Measurements from ENCODE around the gene LENG9.
"Not testable (repeated sequence)": the region's sequence is repeated elsewhere in the genome, so short reads cannot be mapped to it uniquely, and the experiment has no call there.

The LENG9 gene

GRCh38 chr19:54477650-54478049 lies 14.1 kb upstream of the LENG9 start:
- DNase-seq: no peak

DNA sequence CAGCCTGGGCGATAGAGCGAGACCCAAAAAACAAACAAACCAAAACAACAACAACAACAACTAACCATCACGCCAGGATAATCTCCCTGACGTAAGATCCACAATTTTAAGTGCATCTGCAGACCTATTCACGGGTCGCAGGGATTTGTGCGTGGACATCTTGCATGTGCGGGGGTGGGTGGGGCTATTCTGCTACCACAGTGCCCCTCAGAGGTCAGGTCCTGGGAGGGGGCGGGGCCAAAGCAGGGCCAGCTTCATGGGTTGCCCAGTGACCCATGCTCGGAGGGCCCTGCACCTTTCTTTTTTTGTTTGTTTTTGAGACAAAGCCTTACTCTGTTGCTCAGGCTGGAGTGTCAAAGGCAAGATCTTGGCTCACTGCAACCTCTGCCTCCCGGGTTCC lies 12.1 kb upstream of the LENG9 start:
- DNase-seq: no peak

- no peak for DNase-seq
These were observed 10.4 kb upstream of the LENG9 start for GRCh38 chr19:54473892-54474372.

DNA sequence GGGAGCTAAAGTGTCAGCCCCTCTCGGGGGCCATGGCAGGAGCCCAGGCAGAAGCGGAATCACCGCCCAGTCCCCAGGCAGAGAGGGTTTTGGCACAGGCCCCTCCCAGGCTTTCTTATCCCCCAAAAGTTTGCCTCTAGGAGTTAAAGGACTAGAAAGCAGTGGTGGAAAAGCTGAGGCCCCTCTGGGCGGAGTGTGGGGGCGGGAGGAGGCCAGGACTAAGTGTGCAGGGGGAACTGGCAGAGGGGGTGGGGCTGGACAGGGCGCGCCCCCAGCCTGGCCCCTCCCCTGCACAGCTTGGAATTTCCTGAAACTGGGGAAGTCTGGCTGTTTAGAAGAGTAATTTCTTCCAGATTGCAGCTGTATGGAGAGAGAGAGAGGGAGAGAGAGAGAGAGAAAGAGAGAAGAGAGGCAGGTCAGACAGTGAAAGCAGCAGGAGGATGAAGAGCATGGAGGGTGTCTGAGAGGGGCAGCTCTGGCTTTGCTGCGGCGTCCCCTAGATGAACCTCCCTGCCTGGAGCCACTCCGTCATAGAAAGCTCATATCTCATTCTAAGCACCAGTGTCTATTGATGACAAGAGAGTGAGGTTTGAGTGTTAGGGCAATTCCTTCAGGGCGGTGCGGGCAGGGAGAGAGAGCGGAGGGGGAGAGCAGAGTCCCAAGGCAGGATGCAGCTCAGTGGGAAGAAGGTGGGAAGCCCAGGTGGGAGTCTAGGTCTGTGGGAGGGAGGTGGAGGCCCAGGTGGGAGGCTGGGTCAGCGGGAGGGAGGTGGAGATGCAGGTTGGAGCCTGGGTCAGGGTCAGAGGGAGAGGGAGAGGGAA lies 9.7 kb upstream of the LENG9 start, which contains the start of gene CDC42EP5:
Gene CDC42EP5, minus strand, starts transcription at position 226 of the 821 bp plus-strand sequence. CDS start 7,749 bp downstream, outside the sequence.
- no peak for DNase-seq

DNA sequence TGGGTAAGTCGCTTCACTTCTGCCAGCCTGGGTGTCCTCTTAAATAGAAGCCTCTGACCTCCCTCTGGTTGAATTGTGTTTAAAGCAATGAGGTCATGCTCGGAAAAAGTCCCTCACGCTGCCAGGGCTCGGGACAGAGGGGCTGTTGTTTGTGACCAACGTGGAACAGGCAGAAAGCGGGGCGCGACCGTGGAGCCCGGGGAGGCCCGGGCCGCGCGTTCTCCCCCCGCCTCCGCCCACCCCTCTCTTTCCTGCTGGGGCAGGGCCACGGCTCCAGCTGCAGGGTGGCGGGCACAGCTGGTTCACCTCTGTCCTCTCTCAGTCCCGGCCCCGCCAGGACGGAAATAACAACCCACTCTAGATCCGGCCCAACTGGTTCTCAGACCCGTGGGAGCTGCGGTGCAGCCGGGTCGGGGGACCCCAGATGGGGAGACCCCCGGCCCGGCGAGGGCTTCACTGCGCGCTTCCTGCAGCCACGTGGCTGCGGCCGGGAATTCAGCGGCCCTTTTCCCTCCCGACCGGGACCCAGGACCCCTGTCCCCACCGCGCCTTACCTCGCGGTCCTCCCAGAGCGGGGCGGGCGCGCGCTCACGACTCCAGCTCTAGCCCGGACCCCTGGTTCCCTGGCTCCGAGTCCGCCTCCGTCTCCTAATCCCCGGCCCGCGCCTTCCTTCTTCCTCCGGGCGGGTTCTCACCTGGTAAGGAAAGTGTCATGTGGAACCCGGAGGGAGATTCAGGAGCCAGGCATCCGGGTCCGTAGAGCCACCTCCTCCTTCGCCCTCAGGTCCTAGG lies 7.6 kb upstream of the LENG9 start:
- DNase-seq: no peak

GRCh38 chr19:54470276-54470887 lies 6.8 kb upstream of the LENG9 start:
- no peak for DNase-seq

DNA sequence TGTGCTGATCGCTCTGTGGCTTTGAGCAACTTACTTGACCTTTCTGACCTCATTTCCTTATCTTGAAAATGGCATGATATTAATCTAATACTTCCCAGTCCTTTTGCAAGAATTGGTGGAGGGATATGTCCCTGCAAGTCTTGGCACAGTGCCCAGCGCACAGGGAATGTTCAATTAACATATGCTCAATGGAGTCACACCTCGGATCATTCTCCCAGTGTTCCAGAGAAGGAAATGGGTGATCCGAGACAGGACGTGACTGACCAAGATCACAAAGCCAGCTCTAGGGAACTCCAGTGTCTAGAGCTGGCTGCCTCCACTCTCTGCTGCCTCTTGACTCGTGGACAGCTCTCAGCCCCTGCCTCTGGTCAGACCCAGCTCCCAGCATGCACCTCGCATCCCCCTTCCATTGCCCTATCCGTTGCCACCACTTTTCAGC lies 5.9 kb upstream of the LENG9 start:
- no peak for DNase-seq

- DNase-seq: not testable (repeated sequence)
These were observed 2.5 kb upstream of the LENG9 start for GRCh38 chr19:54466110-54466480.

DNA sequence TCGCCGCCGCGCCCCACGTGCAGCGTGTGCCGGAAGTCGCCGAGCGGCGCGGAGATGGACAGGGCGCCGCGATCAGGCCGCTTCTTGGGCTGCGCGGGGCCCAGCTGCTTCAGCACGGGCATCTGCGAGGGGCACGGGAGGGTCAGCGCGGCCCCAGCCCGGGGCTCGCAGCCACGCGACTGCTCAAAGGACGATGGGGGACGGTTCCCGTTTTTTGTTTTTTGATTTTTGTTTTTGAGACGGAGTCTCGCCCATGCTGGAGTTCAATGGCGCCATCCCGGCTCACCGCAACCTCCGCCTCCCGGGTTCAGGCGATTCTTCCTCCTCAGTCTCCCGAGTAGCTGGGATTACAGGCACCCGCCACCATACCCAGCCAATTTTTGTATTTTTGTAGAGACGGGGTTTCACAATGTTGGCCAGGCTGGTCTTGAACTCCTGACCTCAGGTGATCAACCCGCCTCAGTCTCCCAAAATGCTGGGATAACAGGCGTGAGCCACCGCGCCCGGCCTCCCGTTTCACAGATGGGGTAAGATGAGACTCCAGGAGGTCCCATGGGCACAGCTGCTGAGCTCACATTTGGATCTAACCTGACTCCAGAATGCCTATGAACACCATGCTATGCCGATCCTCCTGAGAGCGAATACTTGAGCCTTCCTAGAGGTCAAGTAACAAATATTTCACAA lies 2.0 kb upstream of the LENG9 start:
- no peak for DNase-seq

DNA sequence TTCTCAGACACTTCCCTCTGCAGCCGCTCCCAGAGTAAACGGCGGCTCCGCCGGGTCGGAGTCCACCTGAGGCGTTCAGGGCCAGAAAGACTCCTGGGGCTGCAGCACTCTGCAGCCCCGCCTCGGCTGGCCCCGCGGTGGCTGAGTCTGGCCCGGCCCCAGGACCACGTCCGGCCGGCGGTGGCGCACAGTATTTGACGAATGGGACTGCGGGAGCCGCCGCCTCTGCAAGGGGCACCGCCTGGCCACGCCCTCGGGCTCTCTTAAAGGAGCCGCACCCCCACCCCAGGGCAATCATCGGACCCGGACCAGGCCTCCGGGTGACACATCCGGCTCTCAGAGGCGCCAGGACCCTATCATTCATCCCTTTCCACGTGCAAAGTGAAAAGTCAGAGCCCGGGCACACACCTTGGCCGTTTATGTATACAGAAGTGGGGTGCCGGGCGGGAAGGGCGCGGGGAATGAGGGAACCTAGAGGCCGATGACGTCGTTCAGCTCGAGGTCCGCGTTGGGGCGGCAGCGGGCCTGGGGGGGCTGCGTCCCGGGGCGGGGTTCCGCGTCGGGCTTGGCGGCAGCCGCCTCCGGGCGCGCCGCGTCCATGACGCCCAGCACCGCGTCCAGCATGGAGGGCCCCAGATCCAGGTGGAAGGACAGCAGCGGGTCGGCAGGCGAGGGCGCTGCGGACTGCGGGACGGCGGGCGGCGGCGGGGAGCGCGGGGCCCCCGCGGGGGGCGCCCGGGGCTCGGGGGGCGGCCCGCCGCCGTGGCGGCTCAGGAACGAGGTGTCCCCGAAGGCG lies 1.2 kb upstream of the LENG9 start:
- peak; percentile 77 for DNase-seq

GRCh38 chr19:54464044-54464629 lies 559 bp upstream of the LENG9 start:
- DNase-seq: peak; percentile 43 to 73

GRCh38 chr19:54462655-54463530 lies 685 bp downstream of the LENG9 start:
- DNase-seq: peak; percentile 67 to 70

DNA sequence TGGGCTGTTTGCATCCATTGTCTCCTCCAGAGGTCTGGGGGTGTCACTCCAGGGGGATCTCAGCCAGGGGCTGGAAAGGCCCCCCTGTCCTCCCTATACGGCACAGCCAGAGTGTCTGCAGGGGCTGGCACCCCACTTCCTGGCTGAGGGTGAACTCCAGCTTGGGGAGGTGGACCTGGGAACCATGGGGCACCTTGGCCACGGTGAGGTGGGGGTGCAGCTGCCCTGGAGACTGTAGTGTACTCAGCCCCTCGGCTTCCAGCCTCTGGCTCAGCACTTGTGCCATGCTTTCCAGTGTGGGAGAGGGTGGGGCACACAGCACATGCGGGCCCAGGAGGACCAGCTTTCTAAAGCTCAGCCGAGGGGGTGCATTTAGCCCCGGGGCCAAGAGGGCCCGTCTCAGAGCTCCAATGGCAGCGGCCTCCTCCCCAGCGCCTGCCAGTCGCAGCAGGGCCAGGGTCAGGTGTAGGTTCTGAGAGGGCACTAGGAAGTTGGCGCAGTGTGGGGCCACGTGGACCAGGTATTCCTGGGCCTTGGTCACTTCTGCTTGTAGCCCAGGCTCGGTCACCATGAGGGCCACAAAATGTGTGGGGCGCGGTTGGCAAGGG lies 1.4 kb downstream of the LENG9 start:
- DNase-seq: no peak

DNA sequence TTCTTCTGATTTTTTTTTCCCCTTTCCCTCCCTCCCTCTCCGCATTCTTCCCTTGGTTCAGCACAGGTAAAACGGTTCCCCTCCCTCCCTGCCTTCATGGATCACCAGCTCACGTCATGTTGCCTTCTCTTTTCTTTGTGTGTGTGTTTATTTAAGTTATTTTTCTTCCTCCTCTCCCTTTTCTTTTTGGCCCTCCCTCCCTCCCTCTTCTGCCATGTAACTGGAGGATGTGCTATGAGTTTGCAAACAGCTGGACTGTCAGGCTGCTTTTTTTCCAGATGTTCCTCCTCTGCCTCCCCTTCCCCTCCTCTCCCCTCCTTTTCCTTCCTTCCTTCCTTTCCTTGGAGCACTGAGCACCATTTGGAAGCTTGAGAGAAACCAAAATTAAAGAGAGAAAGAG lies 2.0 kb downstream of the LENG9 start:
- no peak for DNase-seq

DNA sequence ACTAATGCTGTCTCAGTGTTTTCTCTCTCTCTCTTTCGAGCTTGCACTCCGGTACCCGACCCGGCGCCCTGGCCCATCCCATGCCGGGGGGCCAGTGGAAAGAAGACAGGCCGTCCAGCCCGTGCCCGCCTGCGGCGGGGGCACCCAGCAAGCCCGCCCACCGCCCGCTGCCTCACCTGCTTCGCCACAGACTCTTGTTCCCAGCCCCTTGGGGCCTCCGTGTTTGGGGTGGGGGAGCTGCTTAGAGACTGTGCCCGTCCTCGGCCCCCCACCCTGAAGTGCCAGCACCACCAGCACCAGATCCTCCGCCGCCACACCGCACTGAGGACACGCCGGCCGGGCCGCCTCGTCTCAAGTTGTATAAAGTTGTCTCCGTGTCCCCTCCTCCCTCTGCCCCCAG lies 2.4 kb downstream of the LENG9 start:
- DNase-seq: no peak

- DNase-seq: no peak
These were observed 3.2 kb downstream of the LENG9 start for GRCh38 chr19:54460230-54461005.

- DNase-seq: no peak
These were observed 4.0 kb downstream of the LENG9 start for GRCh38 chr19:54459282-54460229.

Measured in AML-193 (cell line).